IMR-90 (cell line): ENCODE data around the gene CALN1. TPM values are rescaled to one million over a fixed set of nuclear protein-coding genes. Genes with fewer than 3 reads are reported as not detected.

Experiments
- ATAC-seq: fragments of 200-7000 bp; cut with Tn5 transposase; 2 replicates; pipeline ENCODE4 v1.9.1; 2020; ENCODE audit warnings: low read depth, mild to moderate bottlenecking, moderate library complexity
- BruUV-seq: library from RNA; stranded (reverse); fragments of 400-500 nt; replicated peaks from 2 replicates; lab custom pipeline; 2021; lab: Mats Ljungman, UMichigan
- CTCF ChIA-PET: fragments of 300-600 bp; formaldehyde crosslinking; extraction: SDS; loops from one replicate; lab custom pipeline; 2021; ENCODE audit warnings: antibody characterized with exemption; lab: Yijun Ruan, JAX
- POLR2A ChIA-PET: fragments of 300-600 bp; sonication (Branson Sonifier 250); formaldehyde crosslinking; loops from one replicate; lab custom pipeline; 2022; ENCODE audit warnings: antibody characterized with exemption; ENCODE audit not compliant: unreplicated experiment; lab: Charles Lee
- DNase-seq: peaks from one replicate; pipeline ENCODE4 v3.0.0; 2013
- H2AFZ ChIP-seq: replicated peaks from 2 replicates; pipeline ENCODE3; 2013; ENCODE audit warnings: low read length, mild to moderate bottlenecking; ENCODE audit not compliant: poor library complexity
- H2AK5ac ChIP-seq: 2 replicates; pipeline ENCODE4 v1.6.1; 2013; ENCODE audit warnings: low read depth, low read length, inconsistent platforms
- H2AK9ac ChIP-seq: replicated peaks from 2 replicates; pipeline ENCODE3; 2013; ENCODE audit warnings: mild to moderate bottlenecking, low read depth, low read length, moderate library complexity; ENCODE audit not compliant: poor library complexity
- H2BK120ac ChIP-seq: 2 replicates; pipeline ENCODE4 v1.6.1; 2013; ENCODE audit warnings: low read depth, low read length, inconsistent platforms
- H2BK15ac ChIP-seq: 3 replicates; pipeline ENCODE4 v1.6.1; 2013; ENCODE audit warnings: low read depth, low read length, inconsistent platforms
- H2BK20ac ChIP-seq: 2 replicates; pipeline ENCODE4 v1.6.1; 2013; ENCODE audit warnings: low read depth, mild to moderate bottlenecking, inconsistent platforms, low read length, moderate library complexity
- H2BK5ac ChIP-seq: 2 replicates; pipeline ENCODE4 v1.6.1; 2013; ENCODE audit warnings: mild to moderate bottlenecking, low read depth, low read length, inconsistent platforms; ENCODE audit not compliant: poor library complexity, severe bottlenecking
- H3K14ac ChIP-seq: replicated peaks from 2 replicates; pipeline ENCODE4 v1.6.1; 2013; ENCODE audit warnings: low read depth, low read length, inconsistent platforms
- H3K18ac ChIP-seq: 2 replicates; pipeline ENCODE4 v1.6.1; 2013; ENCODE audit warnings: low read depth, low read length, control low read depth
- H3K23ac ChIP-seq: 2 replicates; pipeline ENCODE4 v1.6.1; 2013; ENCODE audit warnings: low read depth, low read length, inconsistent platforms
- H3K27ac ChIP-seq: 2 replicates; pipeline ENCODE4 v1.5.1; 2013; ENCODE audit warnings: mild to moderate bottlenecking, control low read depth, low read length; ENCODE audit not compliant: insufficient read depth
- H3K27me3 ChIP-seq: 2 replicates; pipeline ENCODE4 v1.6.1; 2013; ENCODE audit warnings: low read length; ENCODE audit not compliant: control insufficient read depth, insufficient read depth
- H3K36me3 ChIP-seq: 2 replicates; pipeline ENCODE4 v1.6.1; 2013; ENCODE audit warnings: low read length, mixed read lengths; ENCODE audit not compliant: control insufficient read depth, insufficient read depth
- H3K4ac ChIP-seq: 2 replicates; pipeline ENCODE4 v1.6.1; 2013; ENCODE audit warnings: low read depth, low read length, inconsistent platforms
- H3K4me1 ChIP-seq: 2 replicates; pipeline ENCODE4 v1.6.1; 2013; ENCODE audit warnings: low read length, mixed read lengths; ENCODE audit not compliant: control insufficient read depth, insufficient read depth
- H3K4me2 ChIP-seq: 2 replicates; pipeline ENCODE4 v1.6.1; 2013; ENCODE audit warnings: low read depth, mild to moderate bottlenecking, control low read depth, low read length, moderate library complexity
- H3K4me3 ChIP-seq: 2 replicates; pipeline ENCODE4 v1.5.1; 2013; ENCODE audit warnings: low read depth, mild to moderate bottlenecking, control low read depth, low read length, moderate library complexity; ENCODE audit not compliant: insufficient read depth
- H3K56ac ChIP-seq: 2 replicates; pipeline ENCODE4 v1.6.1; 2013; ENCODE audit warnings: low read length, inconsistent platforms; ENCODE audit not compliant: insufficient read depth; ENCODE audit errors: extremely low read depth
- H3K79me1 ChIP-seq, 2 experiments: 2 replicates each; pipeline ENCODE4 v1.6.1; 2013; ENCODE audit warnings: low read length in 2 of 2, inconsistent platforms in 1 of 2, low read depth in 1 of 2
- H3K9ac ChIP-seq: 2 replicates; pipeline ENCODE4 v1.6.1; 2013; ENCODE audit warnings: low read depth, low read length, control low read depth
- H3K9me1 ChIP-seq: 2 replicates; pipeline ENCODE4 v1.6.1; 2013; ENCODE audit warnings: low read length, inconsistent platforms; ENCODE audit not compliant: insufficient read depth
- H3K9me3 ChIP-seq: 2 replicates; pipeline ENCODE4 v1.6.1; 2013; ENCODE audit warnings: low read length; ENCODE audit not compliant: control insufficient read depth, insufficient read depth
- H4K20me1 ChIP-seq: 2 replicates; pipeline ENCODE4 v1.6.1; 2013; ENCODE audit warnings: low read length, inconsistent platforms; ENCODE audit not compliant: insufficient read depth
- H4K5ac ChIP-seq: 2 replicates; pipeline ENCODE4 v1.6.1; 2013; ENCODE audit warnings: mild to moderate bottlenecking, low read depth, low read length, control low read depth
- H4K8ac ChIP-seq, 2 experiments: 2 replicates each; pipeline ENCODE4 v1.6.1; 2013; ENCODE audit warnings: low read depth in 2 of 2, low read length in 2 of 2, control low read depth in 1 of 2, inconsistent platforms in 1 of 2
- H4K91ac ChIP-seq: 2 replicates; pipeline ENCODE4 v1.6.1; 2013; ENCODE audit warnings: low read depth, low read length, inconsistent platforms; ENCODE audit not compliant: insufficient read depth
- BHLHE40 ChIP-seq: fragments of 150-350 bp; IDR thresholded peaks from 2 replicates; pipeline ENCODE4 v1.6.1; 2016; ENCODE audit warnings: mild to moderate bottlenecking, low read depth, low read length
- CEBPB ChIP-seq: IDR thresholded peaks from 2 replicates; pipeline ENCODE4 v1.6.1; 2012; ENCODE audit warnings: low read depth, low read length, improper control_type of control experiment
- CHD1 ChIP-seq: IDR thresholded peaks from 2 replicates; pipeline ENCODE4 v1.6.1; 2012; ENCODE audit warnings: low read depth, low read length, improper control_type of control experiment
- CTCF ChIP-seq: conservative IDR thresholded peaks from 2 replicates; pipeline ENCODE4 v1.5.1; 2012; ENCODE audit warnings: mild to moderate bottlenecking, low read depth, low read length, improper control_type of control experiment
- ELK1 ChIP-seq: fragments of 150-350 bp; IDR thresholded peaks from 2 replicates; pipeline ENCODE4 v1.6.1; 2016; ENCODE audit warnings: low read depth, mild to moderate bottlenecking, low read length, moderate library complexity, borderline replicate concordance
- FOS ChIP-seq: fragments of 150-350 bp; IDR thresholded peaks from 2 replicates; pipeline ENCODE4 v1.6.1; 2016; ENCODE audit warnings: low read depth, low read length
- MAFK ChIP-seq: IDR thresholded peaks from 2 replicates; pipeline ENCODE4 v1.6.1; 2012; ENCODE audit warnings: low read depth, low read length, improper control_type of control experiment
- MAZ ChIP-seq: IDR thresholded peaks from 2 replicates; pipeline ENCODE4 v1.6.1; 2012; ENCODE audit warnings: low read depth, mild to moderate bottlenecking, low read length, improper control_type of control experiment, moderate library complexity, borderline replicate concordance
- MXI1 ChIP-seq: IDR thresholded peaks from 2 replicates; pipeline ENCODE4 v1.6.1; 2012; ENCODE audit warnings: low read depth, mild to moderate bottlenecking, low read length, moderate library complexity, borderline replicate concordance
- NFE2L2 ChIP-seq: fragments of 150-350 bp; IDR thresholded peaks from 2 replicates; pipeline ENCODE4 v1.6.1; 2016; ENCODE audit warnings: low read depth, mild to moderate bottlenecking, low read length
- POLR2A ChIP-seq: IDR thresholded peaks from 2 replicates; pipeline ENCODE4 v1.6.1; 2012; ENCODE audit warnings: mild to moderate bottlenecking, low read depth, low read length
- RAD21 ChIP-seq: IDR thresholded peaks from 2 replicates; pipeline ENCODE4 v1.6.1; 2012; ENCODE audit warnings: low read length, improper control_type of control experiment
- RCOR1 ChIP-seq: IDR thresholded peaks from 2 replicates; pipeline ENCODE4 v1.6.1; 2012; ENCODE audit warnings: mild to moderate bottlenecking, low read length, improper control_type of control experiment; ENCODE audit not compliant: insufficient replicate concordance
- RFX5 ChIP-seq: IDR thresholded peaks from 2 replicates; pipeline ENCODE4 v1.8.0; 2012; ENCODE audit warnings: low read depth, mild to moderate bottlenecking, low read length, moderate library complexity
- SMC3 ChIP-seq: fragments of 150-350 bp; IDR thresholded peaks from 2 replicates; pipeline ENCODE4 v1.6.1; 2016; ENCODE audit warnings: low read depth, mild to moderate bottlenecking, antibody characterized with exemption, low read length, moderate library complexity
- USF2 ChIP-seq: fragments of 150-350 bp; IDR thresholded peaks from 2 replicates; pipeline ENCODE4 v1.6.1; 2017; ENCODE audit warnings: mild to moderate bottlenecking, antibody characterized with exemption, low read length, low read depth
- WGBS, 2 experiments: methylation state at CpG; one replicate each; pipeline versions ENCODE4 v1.1.5 to v1.1.7; 2013; ENCODE audit warnings: missing lambda C conversion rate in 2 of 2; ENCODE audit not compliant: insufficient read length in 1 of 2; ENCODE audit errors: extremely low coverage in 2 of 2; 5-methylcytosine and 5-hydroxymethylcytosine counted together
- dilution Hi-C: fragments of 300-500 bp; cut with HindIII; formaldehyde crosslinking; loops from one replicate; pipeline ENCODE4 v1.14.3; 2018; ENCODE audit warnings: low sequenced_read_pairs; ENCODE audit not compliant: unreplicated experiment
- in situ Hi-C: fragments of 300-500 bp; cut with MboI; formaldehyde crosslinking; loops from 3 replicates; pipeline ENCODE4 v1.14.3; 2019; ENCODE audit warnings: low sequenced_read_pairs, inconsistent platforms, mixed read lengths
- intact Hi-C: fragments of 100-400 bp; cut with micrococcal nuclease; formaldehyde crosslinking; loops from 2 replicates; pipeline ENCODE4 v1.10.0; 2022
- polyA plus RNA-seq, 3 experiments: library from polyadenylated mRNA; depleted of rRNA; stranded (reverse); fragments of >200 nt; gene quantifications; 2 replicates each; pipeline ENCODE4 v1.2.3, GENCODE V29; 2012; ENCODE audit warnings: low replicate concordance in 1 of 3
- total RNA-seq: library from RNA; depleted of rRNA; stranded (reverse); fragments of >200 nt; gene quantifications from 2 replicates; pipeline ENCODE4 v1.2.3, GENCODE V29; 2012

CALN1 gene
- total and polyA plus RNA-seq, 2 of the 4 experiments (the other 2 are of a cell fraction): not detected

- H4K91ac ChIP-seq: no peak overlapping the region
- no peak overlapping the region for H3K4me3 ChIP-seq
- no peak overlapping the region for H2AK5ac ChIP-seq
- no peak overlapping the region for H2AK9ac ChIP-seq
- WGBS, 2 experiments: 72% methylated on average over 7 of the region's 9 CpGs; no CpG with 5 or more reads in 1 of the 2 experiments
- H4K5ac ChIP-seq: no peak overlapping the region
- dilution Hi-C loops (no loop called here), intact Hi-C loops (no loop called here), in situ Hi-C loops (no loop called here)
- H2AFZ ChIP-seq: no peak overlapping the region
- no TSS peak for BruUV-seq
- no peak for TF ChIP-seq NFE2L2
- TF ChIP-seq RAD21: no peak
- TF ChIP-seq USF2: no peak
- TF ChIP-seq CHD1: no peak
- TF ChIP-seq RCOR1: no peak
- TF ChIP-seq MXI1: no peak
- no peak for TF ChIP-seq RFX5
- no peak for TF ChIP-seq CEBPB
- TF ChIP-seq BHLHE40: no peak
- TF ChIP-seq POLR2A: no peak
- no peak for TF ChIP-seq CTCF
- no peak for TF ChIP-seq MAFK
- no peak for TF ChIP-seq MAZ
- no peak for TF ChIP-seq SMC3
- no peak for TF ChIP-seq ELK1
- TF ChIP-seq FOS: no peak
- peaks cover 13% of the 10 kb centered on the region for H3K9me3 ChIP-seq
- no peak for DNase-seq
- no peak overlapping the region for H3K9ac ChIP-seq
- no peak overlapping the region for H2BK120ac ChIP-seq
- no peak overlapping the region for H3K56ac ChIP-seq
- no peak overlapping the region for H2BK15ac ChIP-seq
- no peak overlapping the region for H3K18ac ChIP-seq
- H3K27ac ChIP-seq: no peak overlapping the region
- no peak overlapping the region for H3K4ac ChIP-seq
- ChIA-PET POLR2A (no interaction called here), CTCF (no interaction called here)
- no peaks in the 10 kb centered on the region for H3K36me3 ChIP-seq
- H3K14ac ChIP-seq: no peak overlapping the region
- no peak overlapping the region for H2BK20ac ChIP-seq
- no peaks in the 10 kb centered on the region for H3K9me1 ChIP-seq
- H4K8ac ChIP-seq: no peak overlapping the region
- ATAC-seq: no peak
- H3K27me3 ChIP-seq: no peaks in the 10 kb centered on the region
- no peak overlapping the region for H3K4me2 ChIP-seq
- H4K20me1 ChIP-seq: no peaks in the 10 kb centered on the region
- H3K23ac ChIP-seq: no peak overlapping the region
- no peaks in the 10 kb centered on the region for H3K4me1 ChIP-seq
- no peak overlapping the region for H2BK5ac ChIP-seq
- H3K79me1 ChIP-seq: no peaks in the 10 kb centered on the region
Measured at GRCh38 chr7:72309476-72309875, 102.7 kb downstream of the CALN1 start.
